Esophagus squamous epithelium (tissue), 5 donors: ENCODE measurements around the gene CKLF. TPM values are rescaled to one million over a fixed set of nuclear protein-coding genes. Genes with fewer than 3 reads are reported as not detected.

Source experiments
- DNase-seq: peaks from one replicate; lab custom pipeline; 2025; lab: John Stamatoyannopoulos, UW
- H3K27ac ChIP-seq, 4 donors: fragments of 200-600 bp; sonication (generic); one replicate each; pipeline ENCODE4 v1.5.1; 2016 to 2019; ENCODE audit warnings: mild to moderate bottlenecking in 1 of 4
- H3K27me3 ChIP-seq, 4 donors: fragments of 200-600 bp; sonication (generic); 1 replicate in 3 of 4; 2 replicates in 1 of 4; pipeline versions ENCODE4 v1.5.1 to v1.6.0; 2017 to 2021; ENCODE audit warnings: antibody characterized with exemption in 1 of 4
- H3K36me3 ChIP-seq, 3 donors: fragments of 200-600 bp; sonication (generic); one replicate each; pipeline ENCODE4 v1.5.1; 2016 to 2019
- H3K4me1 ChIP-seq, 3 donors: fragments of 200-600 bp; sonication (generic); one replicate each; pipeline ENCODE4 v1.5.1; 2017 to 2019
- H3K4me3 ChIP-seq, 4 donors: fragments of 200-600 bp; sonication (generic); 1 replicate in 3 of 4; 2 replicates in 1 of 4; pipeline ENCODE4 v1.5.1; 2016 to 2019; ENCODE audit warnings: mild to moderate bottlenecking in 2 of 4, moderate library complexity in 1 of 4
- H3K9me3 ChIP-seq, 3 donors: fragments of 200-600 bp; sonication (generic); one replicate each; pipeline ENCODE4 v1.5.1; 2016 to 2019
- POLR2A ChIP-seq, 4 donors: fragments of 450-650 bp; IDR thresholded peaks; one replicate each; pipeline ENCODE4 v1.6.1; 2017; ENCODE audit warnings: antibody characterized with exemption in 4 of 4, mild to moderate bottlenecking in 4 of 4, moderate library complexity in 3 of 4
- WGBS, 2 donors: methylation state at CpG; one replicate each; pipeline ENCODE4 v1.1.5; 2018; 5-methylcytosine and 5-hydroxymethylcytosine counted together
- intact Hi-C: fragments of 100-400 bp; cut with DNase I; formaldehyde crosslinking; loops from one replicate; pipeline ENCODE4 v1.15.0; 2022
- small RNA-seq, 4 donors: library from RNA; depleted of rRNA; stranded (forward); fragments of <200 nt; gene quantifications; one replicate each; pipeline ENCODE3, GENCODE V24; 2016
- total RNA-seq, 4 donors: library from RNA; depleted of rRNA; stranded (reverse); fragments of >200 nt; gene quantifications; one replicate each; pipeline ENCODE4 v1.1.0, GENCODE V29; 2016
- TF ChIP-seq, protein P1 (sequence below), 6 experiments: fragments of 450-650 bp in 4 of 6; fragments of 200-600 bp in 2 of 6; sonication (generic) in 2 of 6; IDR thresholded peaks; one replicate each; pipeline ENCODE4 v1.5.1; 2016 to 2019; ENCODE audit warnings: antibody characterized with exemption in 6 of 6, mild to moderate bottlenecking in 4 of 6, moderate library complexity in 4 of 6
- donor health status: DM: yes; HTN: yes; CAD: no.

The CKLF gene
- total RNA-seq, 4 donors from 2014 or later, result 8.6 to 34.1 (median 16.9) TPM

DNA sequence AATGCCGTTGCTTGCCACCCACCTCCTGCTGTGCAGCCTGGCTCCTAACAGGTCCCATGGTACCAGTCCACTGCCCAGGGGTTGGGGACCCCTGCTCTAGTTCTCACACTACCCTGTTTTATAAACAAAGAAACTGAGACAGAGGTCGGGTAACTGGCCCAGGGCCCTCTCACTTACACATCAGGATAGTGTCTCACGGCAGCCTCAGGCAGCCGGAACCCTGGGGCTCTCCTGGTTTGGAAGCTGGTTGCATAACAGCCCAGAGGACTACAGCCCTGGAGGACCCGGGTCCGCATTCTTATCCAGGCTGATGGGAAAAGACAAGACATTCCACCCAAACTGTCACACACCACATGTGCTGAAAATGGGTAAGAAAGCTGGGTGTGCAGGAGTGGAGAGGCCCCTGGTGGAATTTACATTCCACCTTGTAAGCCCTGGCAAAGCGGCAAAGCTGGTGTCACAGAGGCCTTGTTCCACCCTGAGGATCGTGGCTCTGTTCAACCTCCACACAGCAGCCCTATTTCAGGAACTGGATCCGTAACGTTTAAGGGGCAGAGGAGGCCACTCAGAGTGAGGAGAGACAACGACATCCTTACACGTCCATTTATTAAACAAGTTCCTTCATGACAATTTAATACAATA, 61.9 kb downstream of the CKLF start:
- peaks cover 14 to 76% (median 22%) of the 10 kb centered on the region in 3 donors for H3K36me3 ChIP-seq
- intact Hi-C loops, result no loop called here

More for the DNA sequence above, 61.9 kb downstream of the CKLF start:
- WGBS, 2 donors, result 78 to 92% methylated on average over 6 to 9 of the region's 12 CpGs
- no peak for TF ChIP-seq POLR2A (IDR thresholded peaks at IDR 0.05)
- TF ChIP-seq, protein P1, sequence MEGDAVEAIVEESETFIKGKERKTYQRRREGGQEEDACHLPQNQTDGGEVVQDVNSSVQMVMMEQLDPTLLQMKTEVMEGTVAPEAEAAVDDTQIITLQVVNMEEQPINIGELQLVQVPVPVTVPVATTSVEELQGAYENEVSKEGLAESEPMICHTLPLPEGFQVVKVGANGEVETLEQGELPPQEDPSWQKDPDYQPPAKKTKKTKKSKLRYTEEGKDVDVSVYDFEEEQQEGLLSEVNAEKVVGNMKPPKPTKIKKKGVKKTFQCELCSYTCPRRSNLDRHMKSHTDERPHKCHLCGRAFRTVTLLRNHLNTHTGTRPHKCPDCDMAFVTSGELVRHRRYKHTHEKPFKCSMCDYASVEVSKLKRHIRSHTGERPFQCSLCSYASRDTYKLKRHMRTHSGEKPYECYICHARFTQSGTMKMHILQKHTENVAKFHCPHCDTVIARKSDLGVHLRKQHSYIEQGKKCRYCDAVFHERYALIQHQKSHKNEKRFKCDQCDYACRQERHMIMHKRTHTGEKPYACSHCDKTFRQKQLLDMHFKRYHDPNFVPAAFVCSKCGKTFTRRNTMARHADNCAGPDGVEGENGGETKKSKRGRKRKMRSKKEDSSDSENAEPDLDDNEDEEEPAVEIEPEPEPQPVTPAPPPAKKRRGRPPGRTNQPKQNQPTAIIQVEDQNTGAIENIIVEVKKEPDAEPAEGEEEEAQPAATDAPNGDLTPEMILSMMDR (IDR thresholded peaks at IDR 0.05), result no peak
- no peak overlapping the region for H3K27ac ChIP-seq
- H3K4me3 ChIP-seq, result no peak overlapping the region
- no peaks in the 10 kb centered on the region for H3K9me3 ChIP-seq
- DNase-seq, result no peak
- H3K27me3 ChIP-seq, result no peaks in the 10 kb centered on the region
- peaks cover 12 to 23% (median 17%) of the 10 kb centered on the region in 3 donors for H3K4me1 ChIP-seq

Small RNA genes lying within 50 kb of the gene (small RNA-seq; reads per million reads assigned to genes)
- gene CKLF-CMTM1, result 0 reads per million in 4 donors

Other genes starting within 250 kb of the CKLF start
- gene CDH5, start 185.9 kb upstream of the CKLF start, total RNA-seq, result 10 to 100 TPM in 1 of 4 donors, 1 to 10 TPM in 3; 1.7 to 21.6 (median 8.0) TPM
- 1 to 10 TPM in 1 of 4 donors, under 1 TPM in 2, not detected in 1; 0.23 to 1.8 (median 0.76) TPM for gene BEAN1, start 125.3 kb upstream of the CKLF start, total RNA-seq
- gene TK2, start 2.5 kb upstream of the CKLF start, total RNA-seq, result 10 to 100 TPM in 3 of 4 donors, 1 to 10 TPM in 1; 5.6 to 22.5 (median 13.5) TPM
- 1 to 10 TPM in 2 of 4 donors, not detected in 2; 1.3 to 1.5 TPM for gene CMTM1, start 13.9 kb downstream of the CKLF start, total RNA-seq
- not detected for gene CMTM2, start 26.9 kb downstream of the CKLF start, total RNA-seq
- 10 to 100 TPM in 2 of 4 donors, 1 to 10 TPM in 2; 4.0 to 19.6 (median 8.9) TPM for gene CMTM3, start 52.1 kb downstream of the CKLF start, total RNA-seq
- gene CMTM4, start 144.2 kb downstream of the CKLF start, total RNA-seq, result 10 to 100 TPM; 13.7 to 24.0 (median 15.8) TPM
- gene DYNC1LI2, start 199.0 kb downstream of the CKLF start, total RNA-seq, result 100 to 1,000 TPM in 1 of 4 donors, 10 to 100 TPM in 3; 66.4 to 140 (median 86.2) TPM
- gene TERB1, start 249.0 kb downstream of the CKLF start, total RNA-seq, result not detected